ENCODE results near the gene GGNBP2.

Gene GGNBP2

DNA sequence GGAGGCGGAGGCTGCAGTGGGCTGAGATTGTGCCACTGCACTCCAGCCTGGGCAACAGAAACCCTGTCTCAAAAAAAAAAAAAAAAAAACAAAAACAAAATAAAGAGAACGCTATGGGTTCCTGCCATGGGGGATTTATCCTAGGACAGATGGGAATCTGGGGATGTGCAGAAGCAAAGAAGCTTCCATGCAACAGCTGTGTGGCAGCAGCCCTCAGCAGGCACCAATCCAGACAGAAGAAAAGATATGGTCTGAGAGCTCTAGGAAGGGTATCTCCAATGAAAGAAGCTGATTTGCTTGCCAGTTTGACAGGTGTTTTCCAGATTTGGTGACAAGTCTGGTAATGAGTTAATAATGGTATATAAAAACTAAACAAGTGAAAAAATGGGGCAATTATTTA is 21.6 kb upstream of the GGNBP2 start:
- DNase-seq (ENCODE audit: low spot score) = no peak

DNA sequence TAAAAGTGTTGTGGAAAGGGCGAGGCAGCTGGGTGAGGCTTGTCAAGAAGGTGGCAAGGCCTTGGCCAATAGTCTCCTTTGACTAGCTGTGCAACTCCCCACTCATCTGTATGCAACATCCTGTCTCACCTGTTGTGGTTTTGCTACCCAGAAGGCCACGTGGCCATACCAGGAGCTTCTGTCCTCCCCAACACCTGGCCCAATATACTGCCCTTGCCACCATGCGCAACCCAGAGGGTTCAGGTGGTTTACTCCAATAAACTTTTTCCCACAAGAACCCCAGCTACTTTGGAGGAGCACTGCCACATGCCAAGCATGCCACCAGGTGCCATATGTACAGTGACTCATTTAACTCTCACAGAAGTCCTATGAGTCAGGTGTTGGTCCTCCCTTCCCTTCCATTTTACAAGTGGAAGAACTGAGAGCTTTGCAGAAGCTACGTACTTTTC is 20.3 kb upstream of the GGNBP2 start:
- DNase-seq (ENCODE audit: low spot score) = no peak

DNA sequence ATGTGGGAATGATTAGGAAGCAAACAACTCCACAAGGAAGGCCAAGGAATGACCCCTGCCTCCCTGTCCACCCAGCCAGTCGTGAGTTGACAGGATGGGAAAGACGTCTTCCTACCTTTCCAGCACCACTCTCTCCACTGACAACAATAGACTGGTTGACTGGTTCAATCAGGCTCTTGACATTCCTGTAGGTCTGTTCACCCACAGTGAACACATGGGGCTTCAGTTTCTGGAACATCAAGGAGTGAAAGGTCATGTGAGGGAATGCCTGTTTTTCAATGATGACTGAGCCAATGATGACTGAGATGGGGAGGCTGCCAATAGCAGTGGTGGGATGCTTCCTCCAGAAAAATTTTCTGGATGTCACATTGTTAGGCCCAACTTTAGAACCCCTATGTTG is 19.6 kb upstream of the GGNBP2 start:
- no peak for DNase-seq (ENCODE audit: low spot score)

DNA sequence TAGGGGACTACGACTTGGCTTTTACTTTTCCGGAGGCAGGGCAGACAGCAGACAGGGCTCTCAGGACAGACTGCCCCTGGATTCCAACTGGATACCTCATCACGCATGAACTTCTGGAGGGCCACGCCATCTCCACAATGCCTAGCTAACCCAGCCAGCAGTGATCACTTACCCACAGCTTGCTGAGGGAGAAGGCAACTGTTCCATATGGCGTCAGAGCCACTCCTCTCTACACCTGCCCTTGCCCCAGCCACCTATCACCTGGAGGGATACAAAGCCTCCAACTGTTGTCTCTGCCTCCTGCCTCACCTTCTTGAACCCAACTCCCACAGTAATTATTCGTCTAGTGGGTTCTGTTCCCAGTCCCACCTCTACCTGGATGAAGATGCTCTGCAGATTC is 18.8 kb upstream of the GGNBP2 start:
- no peak for DNase-seq (ENCODE audit: low spot score)

DNA sequence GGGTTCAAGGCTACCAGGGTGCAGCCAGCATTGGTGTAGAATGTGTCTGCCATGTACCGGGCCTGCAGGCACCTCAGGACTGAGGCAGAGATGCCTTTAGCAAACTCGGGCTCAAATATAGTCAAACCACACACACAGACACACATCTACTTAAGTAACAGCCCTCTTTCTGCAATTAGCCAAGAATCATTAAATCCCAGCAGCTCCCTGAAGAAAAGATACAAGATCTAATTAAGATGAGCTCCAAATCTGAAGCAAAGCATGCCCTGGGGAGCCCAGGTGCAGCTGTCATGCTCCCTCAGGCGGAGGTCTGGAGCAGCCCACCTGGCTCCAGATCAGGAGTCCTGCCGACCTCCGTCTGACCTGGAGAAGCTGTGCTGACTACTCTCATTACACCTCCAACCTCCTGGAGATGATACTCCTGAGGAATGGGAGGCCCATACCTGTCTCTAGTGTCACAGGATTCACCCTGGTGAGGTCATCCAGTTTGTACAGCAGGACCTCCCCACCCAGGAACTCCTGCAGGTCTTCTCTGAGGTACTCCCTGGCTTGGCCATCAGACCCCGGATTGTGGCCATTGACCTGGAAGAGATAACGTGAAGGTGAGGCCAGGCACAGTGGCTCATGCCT is 17.0 kb upstream of the GGNBP2 start:
- no peak for DNase-seq (ENCODE audit: low spot score)

DNA sequence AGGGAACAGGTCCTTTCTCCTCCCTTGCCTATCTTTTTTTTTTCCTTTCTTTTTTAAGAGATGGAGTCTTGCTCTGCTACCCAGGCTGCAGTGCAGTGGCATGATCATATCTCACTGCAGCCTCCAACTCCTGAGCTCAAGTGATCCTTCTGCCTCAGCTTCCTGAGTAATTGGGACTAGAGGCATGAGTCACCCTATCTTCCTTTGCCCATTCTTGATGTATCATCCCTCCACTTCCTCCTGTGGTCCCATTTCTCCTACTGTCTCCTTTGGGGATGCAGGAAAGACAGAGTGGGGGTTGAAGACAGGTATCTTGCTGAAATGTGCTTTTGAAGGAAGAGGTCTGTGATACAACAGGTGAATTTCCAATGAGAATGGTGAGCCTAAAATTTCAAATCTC is 15.6 kb upstream of the GGNBP2 start:
- DNase-seq (ENCODE audit: low spot score) = no peak

DNA sequence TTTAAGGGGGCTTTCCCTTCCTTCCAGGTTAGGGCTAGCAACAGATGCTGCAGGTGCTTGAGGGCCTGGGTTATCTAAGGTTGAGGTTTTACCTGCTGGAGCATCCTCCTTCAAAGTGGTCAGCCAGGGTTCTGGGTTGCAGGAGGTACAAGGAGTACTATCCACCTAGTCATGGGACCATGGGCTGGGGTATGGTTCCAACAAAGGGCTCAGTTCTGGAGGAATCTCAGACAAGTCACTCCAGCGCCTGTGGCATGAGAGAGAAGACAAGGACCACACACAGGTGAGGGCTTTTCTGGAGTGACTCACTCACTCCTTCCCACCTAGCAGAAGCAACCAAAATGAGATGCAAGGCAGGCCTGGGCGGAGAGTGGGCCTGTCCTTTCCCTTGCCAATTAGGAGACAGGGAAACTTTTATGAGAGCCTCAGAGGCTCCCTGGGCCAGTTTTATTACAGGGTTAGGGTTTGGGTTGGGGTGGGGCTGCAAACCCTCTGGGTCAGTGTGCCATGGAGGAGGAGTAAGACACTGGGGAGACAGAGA is 12.2 kb upstream of the GGNBP2 start:
- DNase-seq (ENCODE audit: low spot score) = no peak

DNA sequence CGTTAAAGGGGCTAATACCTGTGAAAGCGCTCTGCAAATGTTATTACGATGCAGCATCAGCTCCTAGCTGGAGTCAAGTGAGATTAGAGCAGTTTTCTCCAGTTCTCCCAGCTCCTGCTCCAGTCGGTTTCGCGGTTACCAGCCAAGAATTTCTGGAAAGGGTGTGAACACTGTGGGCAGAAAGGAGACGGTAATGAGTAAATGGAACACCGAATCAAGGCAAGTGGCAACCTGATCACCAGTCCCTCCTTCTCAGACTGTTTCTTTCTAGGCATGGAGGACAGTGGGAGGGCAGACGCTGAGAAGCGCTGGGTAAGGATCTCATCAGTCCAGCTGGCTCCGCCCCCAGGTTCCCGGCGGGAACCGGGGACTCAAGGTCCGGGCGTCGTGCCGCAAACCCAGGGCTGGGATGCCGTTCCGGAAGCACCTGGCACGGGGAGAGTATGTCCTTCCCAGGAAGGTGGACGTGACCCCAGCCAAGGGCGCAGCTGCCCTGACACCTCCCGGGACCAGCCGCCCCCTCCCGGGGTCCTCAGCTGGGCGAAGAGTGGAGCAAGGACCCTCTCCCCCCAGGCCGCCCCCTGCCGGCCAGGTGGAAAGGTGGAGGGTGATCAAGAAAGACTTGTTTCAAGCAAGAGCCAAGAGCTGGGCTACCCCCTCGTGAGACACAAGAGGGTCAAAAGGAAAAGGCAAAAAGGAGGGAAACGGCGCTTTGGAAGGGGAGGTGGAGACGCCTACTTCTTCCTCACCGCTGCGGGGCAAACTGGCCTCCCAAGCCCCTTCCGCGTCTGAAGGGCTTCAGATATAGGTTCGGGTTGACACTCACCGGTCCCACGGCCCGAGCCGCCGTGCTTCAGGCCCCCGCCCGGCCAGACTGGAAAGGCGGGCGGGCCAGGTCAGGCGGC is 10.5 kb upstream of the GGNBP2 start:
- peak; percentile 51 for DNase-seq (ENCODE audit: low spot score)

DNA sequence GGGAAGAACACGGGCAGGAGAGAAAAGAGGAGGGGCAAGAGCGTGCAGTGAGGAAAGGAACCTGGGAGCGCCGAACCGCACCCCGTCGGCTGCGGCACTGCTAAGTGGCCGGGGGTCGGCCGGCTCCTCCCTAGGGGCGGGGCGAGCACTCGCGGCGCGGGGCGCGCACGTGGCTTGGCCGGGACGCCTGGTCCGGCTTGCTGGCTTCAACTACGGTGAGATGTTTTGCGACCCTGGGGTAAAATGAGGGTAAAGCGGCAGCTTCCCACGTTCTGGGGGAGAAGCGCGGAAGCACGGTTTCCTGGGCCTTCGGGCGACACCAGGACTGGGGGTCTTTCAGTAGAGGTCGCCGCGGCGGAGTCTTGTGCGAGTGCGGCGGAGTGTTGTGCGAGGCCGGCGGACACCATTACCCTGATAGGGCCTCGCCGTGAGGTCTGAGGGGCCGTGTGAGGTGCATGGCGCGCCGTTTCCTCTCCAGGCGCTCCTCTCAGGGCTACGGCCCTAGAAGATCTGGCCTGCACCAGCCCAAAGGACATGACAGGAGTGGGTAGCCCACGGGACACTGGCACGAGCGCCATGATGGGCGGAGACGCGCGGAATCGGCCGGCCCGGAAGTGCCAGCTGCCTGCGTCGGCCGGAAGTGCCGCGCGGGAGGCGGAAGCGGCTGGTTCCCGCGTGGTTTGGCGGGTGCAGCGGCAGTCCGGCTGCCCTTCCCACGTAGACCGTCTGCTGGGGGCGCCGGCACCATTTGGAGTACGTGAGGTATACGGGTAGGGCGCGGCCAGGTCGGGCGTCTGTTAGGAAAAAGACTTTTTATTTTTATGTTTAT is 9.7 kb upstream of the GGNBP2 start, which contains the start of the genes MYO19 and PIGW:
MYO19 (minus strand) TSS at position 29 of the 829 bp plus-strand sequence. CDS start 2,330 bp downstream, outside the sequence.
PIGW (plus strand) TSS at position 148 of the 829 bp plus-strand sequence. CDS start 2,115 bp downstream, outside the sequence.
- peak; percentile 84 for DNase-seq (ENCODE audit: low spot score)

DNA sequence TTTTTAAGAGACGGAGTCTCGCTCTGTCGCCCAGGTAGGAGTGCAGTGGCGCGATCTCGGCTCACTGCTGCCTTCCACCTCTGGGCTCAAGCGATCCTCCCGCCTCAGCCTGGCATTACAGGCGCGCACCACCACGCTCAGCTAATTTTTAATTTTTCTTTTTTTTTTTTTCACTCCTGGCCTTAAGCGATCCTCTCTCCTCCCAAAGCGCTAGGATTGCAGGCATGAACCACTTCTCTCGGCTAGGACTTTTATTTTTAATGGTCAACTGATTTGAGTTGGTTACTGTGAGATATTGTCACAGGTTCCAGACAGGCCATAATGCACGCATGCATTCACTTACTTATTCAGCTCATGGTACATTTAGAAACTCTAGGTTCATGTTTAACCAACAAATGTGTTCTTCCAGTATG is 9.0 kb upstream of the GGNBP2 start:
- DNase-seq (ENCODE audit: low spot score) = no peak

DNA sequence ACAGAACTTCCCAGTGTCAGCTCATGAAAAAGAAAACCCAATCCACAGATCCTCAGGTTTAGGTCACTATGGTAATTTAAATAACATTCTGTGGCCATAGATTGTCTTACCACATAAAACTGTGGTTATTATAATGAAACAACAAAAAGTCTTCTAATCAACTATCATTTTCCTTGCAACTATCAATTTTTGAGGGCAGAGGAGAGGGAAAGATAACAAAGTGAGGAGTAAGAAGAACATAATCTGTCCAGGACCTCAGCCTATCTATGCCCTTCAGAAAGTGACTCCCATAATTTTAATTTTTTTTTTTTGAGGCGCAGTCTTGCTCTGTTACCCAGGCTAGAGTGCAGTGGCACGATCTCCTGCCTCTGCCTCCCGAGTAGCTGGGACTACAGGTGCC is 4.0 kb upstream of the GGNBP2 start:
- DNase-seq (ENCODE audit: low spot score) = no peak

DNA sequence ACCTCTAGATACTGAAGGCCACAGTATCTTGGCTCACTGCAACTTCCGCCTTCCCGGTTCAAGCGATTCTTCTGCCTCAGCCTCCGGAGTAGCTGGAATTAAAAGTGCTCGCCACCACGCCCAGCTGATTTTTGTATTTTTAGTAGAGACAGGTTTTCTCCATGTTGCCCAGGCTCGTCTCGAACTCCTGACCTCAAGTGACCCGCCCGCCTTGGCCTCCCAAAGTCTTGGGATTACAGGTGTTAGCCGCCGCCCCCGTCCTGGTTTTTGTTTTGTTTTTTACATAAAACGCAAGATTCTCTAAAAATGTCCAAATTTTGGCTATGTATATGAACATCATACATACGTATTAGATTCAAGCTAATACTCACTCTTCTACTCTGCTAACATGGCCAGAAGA is 2.0 kb upstream of the GGNBP2 start:
- DNase-seq (ENCODE audit: low spot score) = no peak

DNA sequence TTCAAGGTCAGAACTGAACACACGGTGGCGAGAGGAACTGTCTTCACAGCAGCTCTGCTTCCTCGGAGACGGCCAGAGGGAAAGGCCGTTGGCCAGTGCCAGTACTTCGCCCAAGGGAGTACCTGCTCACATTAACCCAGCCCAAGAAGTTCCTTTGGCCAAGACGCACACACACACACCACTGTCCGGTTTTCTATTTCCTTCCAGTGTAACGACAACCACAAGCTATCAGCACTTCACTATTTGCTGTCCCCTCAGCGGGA is 744 bp upstream of the GGNBP2 start:
- DNase-seq (ENCODE audit: low spot score) = peak; percentile 12

DNA sequence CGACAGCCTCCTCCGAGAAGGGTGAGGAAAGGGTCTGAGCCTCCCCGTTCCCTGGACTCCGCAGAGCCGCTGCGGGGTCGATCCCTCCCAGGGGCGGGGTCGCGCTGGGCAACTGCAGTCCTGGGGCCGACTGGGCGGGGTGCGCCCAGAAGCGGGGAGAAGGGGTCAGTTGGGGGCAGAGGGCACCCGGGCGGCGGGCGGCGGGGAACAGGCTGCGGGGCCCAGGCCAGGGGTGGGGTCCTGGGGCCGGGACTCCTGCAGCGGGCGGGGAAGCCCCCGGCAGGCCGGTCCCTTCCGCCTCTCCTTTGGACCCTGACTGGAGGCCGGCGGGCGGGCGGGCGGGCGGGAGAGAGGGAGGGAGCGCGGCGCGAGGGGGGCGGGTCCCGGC is 352 bp downstream of the GGNBP2 start:
- DNase-seq (ENCODE audit: low spot score) = no peak

DNA sequence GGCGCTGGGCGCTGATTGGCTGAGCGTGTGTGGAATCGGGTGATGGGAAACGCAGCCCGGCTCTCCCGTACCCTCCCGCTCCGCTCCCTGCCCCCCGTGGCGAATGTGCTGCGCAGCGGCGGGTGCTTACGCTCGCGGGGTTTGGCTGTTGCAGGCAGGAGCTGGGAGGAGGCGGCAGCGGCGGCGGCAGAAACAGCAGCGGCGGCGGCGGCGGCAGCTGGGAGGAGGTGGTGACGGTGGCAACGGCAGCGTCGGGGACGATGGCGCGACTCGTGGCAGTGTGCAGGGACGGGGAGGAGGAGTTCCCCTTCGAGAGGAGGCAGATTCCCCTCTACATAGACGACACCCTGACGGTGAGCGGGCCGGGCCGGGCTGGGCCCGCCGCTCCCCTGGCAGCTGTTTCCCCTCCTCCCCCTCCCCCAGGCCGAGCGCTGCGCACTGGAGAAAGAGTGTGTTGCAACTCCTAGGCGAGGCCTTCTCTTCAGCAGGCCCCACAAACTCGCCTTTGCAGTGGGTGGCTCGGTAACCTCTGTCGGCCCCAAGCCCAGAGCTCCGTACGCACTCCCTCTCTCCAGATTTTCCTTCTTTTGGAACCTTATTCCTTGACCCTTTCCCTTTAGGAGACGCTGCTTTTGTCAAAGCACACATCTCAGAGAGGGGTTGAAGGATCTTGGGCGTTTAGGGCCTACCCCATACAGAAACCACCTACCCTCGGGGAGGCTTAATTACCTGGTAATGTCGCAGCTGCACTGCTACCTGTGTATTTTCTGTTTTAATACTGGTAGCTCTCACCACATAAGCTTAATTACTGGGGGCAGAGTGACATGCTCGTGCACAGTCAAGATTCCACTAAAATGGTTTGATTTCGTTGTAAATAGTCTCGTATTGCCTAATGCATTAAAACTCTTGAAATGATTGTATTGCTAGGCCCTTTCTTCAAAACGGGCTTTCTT is 1.0 kb downstream of the GGNBP2 start:
- DNase-seq (ENCODE audit: low spot score) = peak; percentile 97

DNA sequence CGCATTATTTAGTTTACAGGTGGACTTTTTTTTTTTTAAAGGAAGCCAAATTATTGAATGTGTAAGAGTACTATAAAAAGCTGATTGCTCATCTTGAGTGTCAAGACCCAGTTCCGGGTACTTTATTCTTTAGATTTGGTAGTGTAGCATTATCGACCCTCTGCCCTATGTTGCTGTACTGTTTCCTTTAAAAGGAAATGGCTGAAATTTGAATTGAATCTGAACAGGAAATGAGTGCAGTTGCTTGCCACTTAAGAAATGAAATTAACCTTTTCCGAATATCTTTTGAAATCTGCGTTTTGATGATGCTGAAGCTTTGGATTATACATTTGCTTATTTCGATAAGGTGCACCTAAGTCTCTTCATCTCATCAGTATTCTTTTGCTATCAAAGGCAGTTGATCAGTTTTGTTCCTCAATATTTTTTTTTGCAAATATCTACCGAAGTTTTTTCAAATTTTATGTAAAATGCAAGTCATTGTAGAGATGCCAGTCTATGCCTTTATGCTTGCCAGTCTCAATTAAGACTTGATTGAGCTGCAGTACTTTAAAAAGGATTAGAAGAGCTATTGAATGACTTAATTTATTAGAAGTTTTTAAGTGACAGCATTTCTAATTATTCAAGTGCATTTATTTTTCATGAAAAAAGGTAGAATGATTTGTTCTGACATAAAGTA is 1.8 kb downstream of the GGNBP2 start:
- peak; percentile 12 for DNase-seq (ENCODE audit: low spot score)

DNA sequence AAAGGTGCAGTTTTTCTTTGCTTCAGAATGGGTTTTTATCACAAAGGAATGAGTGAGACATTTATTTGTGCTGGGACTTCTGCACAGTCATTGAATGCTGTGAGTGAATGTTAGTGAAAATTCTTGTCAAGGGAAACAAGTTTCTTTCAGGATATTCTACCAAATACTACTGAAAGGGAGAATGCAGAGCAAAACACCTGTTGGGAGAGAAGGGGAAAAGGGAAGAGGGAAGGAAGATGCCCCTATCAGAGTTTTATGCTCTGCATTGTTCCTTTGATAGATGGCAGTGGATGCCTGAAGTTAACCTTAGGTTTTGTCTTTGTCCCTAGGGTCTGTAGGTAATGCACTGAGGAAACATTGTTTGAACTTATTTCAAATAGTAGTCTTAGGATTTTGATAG is 3.1 kb downstream of the GGNBP2 start:
- no peak for DNase-seq (ENCODE audit: low spot score)

DNA sequence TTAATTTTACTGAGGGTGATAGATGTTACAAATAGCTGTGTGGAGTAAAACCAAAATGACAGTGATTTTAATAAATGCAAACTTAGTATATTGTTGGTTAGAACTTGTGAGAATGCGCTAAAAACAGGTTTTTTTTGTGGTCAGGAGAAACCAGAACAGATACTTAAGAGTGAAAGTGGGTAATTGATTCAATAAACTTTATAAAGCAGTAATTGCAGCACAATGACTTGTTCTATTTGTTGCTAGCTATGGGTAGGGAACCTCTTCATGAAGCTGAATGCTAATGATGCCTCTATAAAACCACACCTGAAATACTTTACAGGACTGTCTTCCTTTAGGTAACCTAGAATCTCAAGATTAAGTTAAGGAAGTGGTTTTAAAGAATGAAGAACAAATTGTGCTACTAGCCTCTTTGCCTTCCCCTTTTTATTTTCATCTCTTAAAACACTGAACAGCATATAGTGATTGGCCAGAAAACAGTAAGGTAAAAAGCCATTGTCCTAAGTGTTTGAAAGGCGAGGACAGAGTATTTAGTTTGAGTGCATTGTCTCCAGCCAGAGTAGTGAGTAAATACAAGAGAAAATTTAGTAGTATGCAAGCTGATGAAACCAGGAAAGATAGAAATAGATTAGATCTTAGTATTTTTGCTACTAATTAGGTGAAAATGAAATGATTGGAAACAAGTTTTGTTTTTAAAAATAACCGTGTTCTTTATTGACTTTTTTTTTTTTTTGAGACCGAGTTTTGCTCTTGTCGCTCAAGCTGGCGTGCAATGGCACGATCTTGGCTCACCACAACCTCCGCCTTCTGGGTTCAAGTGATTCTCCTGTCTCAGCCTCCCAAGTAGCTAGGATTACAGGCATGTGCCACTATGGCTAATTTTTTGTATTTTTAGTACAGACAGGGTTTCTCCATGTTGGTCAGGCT is 6.0 kb downstream of the GGNBP2 start:
- peak; percentile 11 for DNase-seq (ENCODE audit: low spot score)

DNA sequence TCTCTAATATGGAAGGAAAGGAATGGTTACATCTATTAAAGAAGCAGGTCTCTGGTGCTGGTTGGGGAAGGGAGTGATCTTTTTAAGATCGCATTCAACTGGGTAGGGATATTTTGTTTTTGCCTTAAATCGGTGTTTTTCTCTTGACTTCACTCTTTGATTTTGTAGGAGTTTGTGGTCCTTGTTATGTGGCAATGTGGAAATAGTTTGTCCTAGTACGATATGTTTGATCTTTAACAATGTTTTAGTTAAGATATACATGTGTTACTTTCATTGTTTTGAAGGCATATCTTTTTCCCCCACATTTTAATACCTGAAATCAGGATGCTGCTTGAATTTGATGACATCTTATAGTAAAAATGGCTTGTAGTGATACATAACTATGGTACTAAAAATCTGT is 8.7 kb downstream of the GGNBP2 start:
- DNase-seq (ENCODE audit: low spot score) = no peak

DNA sequence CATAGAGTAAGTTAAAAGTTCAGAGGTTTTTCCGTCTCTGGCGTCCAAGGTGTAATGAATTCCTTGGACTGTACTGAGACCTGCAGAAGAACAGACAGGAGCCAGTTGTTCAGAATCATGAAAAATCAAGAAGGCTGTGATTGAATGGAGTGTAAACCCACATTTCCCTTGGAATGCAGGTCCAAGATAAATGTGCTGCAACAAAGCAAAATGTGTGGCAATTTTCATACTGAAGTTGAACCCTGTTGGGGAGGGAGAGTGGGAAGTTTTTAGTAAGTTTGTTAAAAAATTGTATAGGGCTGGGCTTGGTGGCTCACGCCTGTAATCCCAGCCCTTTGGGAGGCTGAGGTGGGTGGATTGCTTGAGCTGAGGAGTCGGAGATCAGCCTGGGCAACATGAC is 21.4 kb downstream of the GGNBP2 start:
- DNase-seq (ENCODE audit: low spot score) = no peak

Measured in CD4-positive, alpha-beta T cell treated with Interleukin-15 for 4 hours (primary cell).